K562 (cell line): ENCODE data around the gene PHLDA3. TPM values are rescaled to one million over a fixed set of nuclear protein-coding genes. Genes with fewer than 3 reads are reported as not detected.

Experiments
- ATAC-seq: fragments of 200-7000 bp; cut with Tn5 transposase; 3 replicates; pipeline ENCODE4 v1.9.1; 2020; ENCODE audit warnings: moderate library complexity
- BruUV-seq: library from RNA; stranded (reverse); fragments of 400-500 nt; replicated peaks from 2 replicates; lab custom pipeline; 2021; lab: Mats Ljungman, UMichigan
- CTCF ChIA-PET: fragments of 300-600 bp; formaldehyde crosslinking; extraction: SDS; loops from one replicate; lab custom pipeline; 2021; ENCODE audit warnings: low intra/inter-chr PET ratio; lab: Yijun Ruan, JAX
- POLR2A ChIA-PET: fragments of 300-600, 350-650 bp; sonication (Branson Sonifier 250); formaldehyde crosslinking; extraction: SDS; loops from one replicate; lab custom pipeline; 2021; ENCODE audit warnings: antibody characterized with exemption, inconsistent platforms; lab: Yijun Ruan, JAX
- DNase-seq, 4 experiments: peaks; one replicate each; pipeline versions ENCODE4 v3.0.0 to v3.0.0-alpha.2; 2011 to 2018; ENCODE audit warnings: low spot score in 3 of 4, mixed read lengths in 3 of 4; ENCODE audit errors: extremely low read depth in 1 of 4
- FAIRE-seq: peaks from 2 replicates; lab custom pipeline; 2011; peaks lifted over from hg19 to GRCh38; lab: Jason Lieb, UNC
- H2AFZ ChIP-seq: 2 replicates; pipeline ENCODE4 v1.6.0; 2011; ENCODE audit warnings: low read depth, low read length, control low read depth, inconsistent platforms
- H3K27ac ChIP-seq: fragments of 200-600 bp; 3 replicates; pipeline ENCODE4 v1.8.0; 2011; ENCODE audit warnings: low read depth, mild to moderate bottlenecking, control low read depth, inconsistent platforms, low read length, moderate library complexity, mixed read lengths; ENCODE audit errors: extremely low read depth
- H3K27me3 ChIP-seq, 2 experiments: fragments of 300-600 bp in 1 of 2; 2 replicates in 1 of 2; 3 replicates in 1 of 2; pipeline versions ENCODE4 v1.6.0 to v1.8.0; 2011; ENCODE audit warnings: inconsistent platforms in 2 of 2, low read length in 2 of 2, mild to moderate bottlenecking in 1 of 2, mixed read lengths in 1 of 2, moderate library complexity in 1 of 2; ENCODE audit not compliant: control insufficient read depth in 2 of 2, insufficient read depth in 2 of 2
- H3K36me3 ChIP-seq: fragments of 300-600 bp; 3 replicates; pipeline ENCODE4 v1.8.0; 2011; ENCODE audit warnings: mild to moderate bottlenecking, low read length, inconsistent platforms; ENCODE audit not compliant: control insufficient read depth, insufficient read depth
- H3K4me1 ChIP-seq, 2 experiments: fragments of 200-600 bp in 1 of 2; replicated peaks in 1 of 2; 2 replicates in 1 of 2; 3 replicates in 1 of 2; pipeline versions ENCODE4 v1.5.1 to v1.8.0; 2011; ENCODE audit warnings: inconsistent platforms in 2 of 2, low read length in 2 of 2, mild to moderate bottlenecking in 1 of 2, mixed read lengths in 1 of 2, moderate library complexity in 1 of 2; ENCODE audit not compliant: control insufficient read depth in 2 of 2, insufficient read depth in 2 of 2
- H3K4me2 ChIP-seq: 2 replicates; pipeline ENCODE4 v1.6.1; 2011; ENCODE audit warnings: low read length, control low read depth, inconsistent platforms, mixed read lengths; ENCODE audit not compliant: insufficient read depth
- H3K4me3 ChIP-seq: fragments of 200-600 bp; sonication (generic), shearing (Covaris generic); 2 replicates; pipeline ENCODE4 v1.5.1; 2016; ENCODE audit warnings: control low read depth, inconsistent platforms
- H3K79me2 ChIP-seq: fragments of 200-600 bp; 3 replicates; pipeline ENCODE4 v1.8.0; 2011; ENCODE audit warnings: low read length, inconsistent platforms; ENCODE audit not compliant: control insufficient read depth, insufficient read depth
- H3K9ac ChIP-seq, 2 experiments: 2 replicates each; pipeline versions ENCODE4 v1.6.0 to v1.6.1; 2011; ENCODE audit warnings: low read depth in 2 of 2, low read length in 2 of 2, control low read depth in 1 of 2, inconsistent platforms in 1 of 2, mild to moderate bottlenecking in 1 of 2, mixed read lengths in 1 of 2; ENCODE audit not compliant: insufficient read depth in 1 of 2
- H3K9me1 ChIP-seq: one replicate; pipeline ENCODE4 v1.6.0; 2011; ENCODE audit warnings: inconsistent platforms, mild to moderate bottlenecking, low read length, moderate library complexity; ENCODE audit not compliant: control insufficient read depth, insufficient read depth
- H3K9me3 ChIP-seq: replicated peaks from 2 replicates; pipeline ENCODE4 v1.5.1; 2011; ENCODE audit warnings: low read depth, low read length, inconsistent platforms; ENCODE audit not compliant: control insufficient read depth, insufficient read depth
- H4K20me1 ChIP-seq: replicated peaks from 2 replicates; pipeline ENCODE4 v1.6.1; 2011; ENCODE audit warnings: low read length, inconsistent platforms, mixed read lengths; ENCODE audit not compliant: control insufficient read depth, insufficient read depth
- E2F3 ChIP-seq: fragments of 250-450 bp; sonication (Bioruptor Pico); IDR thresholded peaks from 2 replicates; pipeline ENCODE4 v1.4.0; 2020; ENCODE audit warnings: mild to moderate bottlenecking
- HMGXB4 ChIP-seq: sonication (generic); formaldehyde crosslinking; IDR thresholded peaks from 2 replicates; pipeline ENCODE4 v1.8.1; 2023; ENCODE audit warnings: mild to moderate bottlenecking, missing genetic modification reagents
- SAFB ChIP-seq: fragments of 200-400 bp; formaldehyde crosslinking; IDR thresholded peaks from 2 replicates; pipeline ENCODE4 v1.6.1; 2017; ENCODE audit warnings: low read depth, low read length, borderline replicate concordance
- SREBF1 ChIP-seq: fragments of 150-350 bp; IDR thresholded peaks from 2 replicates; pipeline ENCODE4 v1.6.1; 2014; ENCODE audit warnings: antibody characterized with exemption, low read depth, low read length, borderline replicate concordance
- TEAD1 ChIP-seq, 2 experiments: fragments of 450-650 bp in 1 of 2; sonication (generic) in 1 of 2; formaldehyde crosslinking; IDR thresholded peaks; 2 replicates each; pipeline versions ENCODE4 v1.4.0 to v1.8.0; 2020 to 2022; ENCODE audit warnings: mild to moderate bottlenecking in 2 of 2, missing genetic modification reagents in 1 of 2
- YY1 ChIP-seq, 3 experiments: IDR thresholded peaks; 2 replicates each; pipeline ENCODE4 v1.6.1; 2011; ENCODE audit warnings: low read length in 2 of 3, mild to moderate bottlenecking in 2 of 3, moderate library complexity in 2 of 3, borderline replicate concordance in 1 of 3, control low read depth in 1 of 3, low read depth in 1 of 3; ENCODE audit not compliant: insufficient read depth in 3 of 3, insufficient replicate concordance in 2 of 3, control insufficient read depth in 1 of 3, insufficient read length in 1 of 3; ENCODE audit errors: extremely low read depth in 1 of 3
- WGBS: fragments of 100-300 bp; shearing (Covaris generic); methylation state at CpG from one replicate; pipeline ENCODE4 v1.1.6; 2016; ENCODE audit warnings: low coverage, mixed read lengths; ENCODE audit not compliant: insufficient coverage; ENCODE audit errors: missing lambda C conversion rate; 5-methylcytosine and 5-hydroxymethylcytosine counted together
- in situ Hi-C: fragments of 300-500 bp; cut with MboI; formaldehyde crosslinking; loops from 4 replicates; pipeline ENCODE4 v1.15.0; 2018; ENCODE audit warnings: inconsistent platforms, mixed read lengths
- intact Hi-C: fragments of 100-400 bp; cut with micrococcal nuclease; formaldehyde crosslinking; loops from 2 replicates; pipeline ENCODE4 v1.14.2; 2022
- polyA plus RNA-seq, 8 experiments: library from polyadenylated mRNA; depleted of rRNA in 4 of 8; stranded (reverse) in 5 of 8; unstranded in 3 of 8; fragments of >200 nt; fragmentation: Nextera tagmentation in 2 of 8; fragmentation: Illumina TruSeq in 1 of 8; extraction: Ambion mirVana in 2 of 8; extraction: Trizol in 1 of 8; gene quantifications; 2 replicates each; pipeline versions ENCODE4 v1.2.1 to v1.2.3, GENCODE V29; 2011 to 2014; ENCODE audit warnings: inconsistent platforms in 1 of 8, missing spikeins in 1 of 8
- total RNA-seq, 7 experiments: library from RNA; depleted of rRNA in 6 of 7; stranded (reverse); fragments of >200 nt in 6 of 7; fragmentation: Illumina TruSeq in 2 of 7; extraction: Trizol in 2 of 7; gene quantifications; 2 replicates each; pipeline versions ENCODE4 v1.2.1 to v1.2.3, GENCODE V29; 2011 to 2021; ENCODE audit warnings: low replicate concordance in 1 of 7
- TF ChIP-seq, protein P1 (sequence below): sonication (generic); formaldehyde crosslinking; IDR thresholded peaks from 2 replicates; pipeline ENCODE4 v1.8.0; 2023; ENCODE audit warnings: missing genetic modification reagents, mild to moderate bottlenecking, borderline replicate concordance

Gene PHLDA3
- total and polyA plus RNA-seq, 9 of the 15 experiments (the other 6 are each of a cell fraction or from before 2014, with no cell fraction given): 0.11 to 0.27 TPM; not detected in 7

DNA sequence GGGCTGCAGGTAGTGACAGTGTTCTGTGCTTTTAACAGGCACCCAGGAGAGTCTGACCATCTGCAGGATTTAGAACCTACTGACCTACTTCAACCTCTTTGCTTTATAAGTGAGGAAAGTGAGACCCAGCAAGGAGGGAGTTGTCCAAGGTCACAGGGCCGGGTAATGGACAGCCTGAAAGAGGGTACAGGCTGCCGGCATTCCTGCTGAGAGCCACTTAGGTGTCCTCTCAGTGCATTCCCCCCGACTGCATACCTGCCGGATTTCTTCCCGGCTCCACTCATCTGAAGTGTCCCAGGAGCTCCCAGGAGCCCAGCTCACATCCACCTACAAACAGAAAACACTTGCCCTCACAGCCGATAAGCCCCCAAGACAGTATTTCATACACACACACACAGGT, 13.9 kb downstream of the PHLDA3 start (continued):
- TF ChIP-seq, protein P1, sequence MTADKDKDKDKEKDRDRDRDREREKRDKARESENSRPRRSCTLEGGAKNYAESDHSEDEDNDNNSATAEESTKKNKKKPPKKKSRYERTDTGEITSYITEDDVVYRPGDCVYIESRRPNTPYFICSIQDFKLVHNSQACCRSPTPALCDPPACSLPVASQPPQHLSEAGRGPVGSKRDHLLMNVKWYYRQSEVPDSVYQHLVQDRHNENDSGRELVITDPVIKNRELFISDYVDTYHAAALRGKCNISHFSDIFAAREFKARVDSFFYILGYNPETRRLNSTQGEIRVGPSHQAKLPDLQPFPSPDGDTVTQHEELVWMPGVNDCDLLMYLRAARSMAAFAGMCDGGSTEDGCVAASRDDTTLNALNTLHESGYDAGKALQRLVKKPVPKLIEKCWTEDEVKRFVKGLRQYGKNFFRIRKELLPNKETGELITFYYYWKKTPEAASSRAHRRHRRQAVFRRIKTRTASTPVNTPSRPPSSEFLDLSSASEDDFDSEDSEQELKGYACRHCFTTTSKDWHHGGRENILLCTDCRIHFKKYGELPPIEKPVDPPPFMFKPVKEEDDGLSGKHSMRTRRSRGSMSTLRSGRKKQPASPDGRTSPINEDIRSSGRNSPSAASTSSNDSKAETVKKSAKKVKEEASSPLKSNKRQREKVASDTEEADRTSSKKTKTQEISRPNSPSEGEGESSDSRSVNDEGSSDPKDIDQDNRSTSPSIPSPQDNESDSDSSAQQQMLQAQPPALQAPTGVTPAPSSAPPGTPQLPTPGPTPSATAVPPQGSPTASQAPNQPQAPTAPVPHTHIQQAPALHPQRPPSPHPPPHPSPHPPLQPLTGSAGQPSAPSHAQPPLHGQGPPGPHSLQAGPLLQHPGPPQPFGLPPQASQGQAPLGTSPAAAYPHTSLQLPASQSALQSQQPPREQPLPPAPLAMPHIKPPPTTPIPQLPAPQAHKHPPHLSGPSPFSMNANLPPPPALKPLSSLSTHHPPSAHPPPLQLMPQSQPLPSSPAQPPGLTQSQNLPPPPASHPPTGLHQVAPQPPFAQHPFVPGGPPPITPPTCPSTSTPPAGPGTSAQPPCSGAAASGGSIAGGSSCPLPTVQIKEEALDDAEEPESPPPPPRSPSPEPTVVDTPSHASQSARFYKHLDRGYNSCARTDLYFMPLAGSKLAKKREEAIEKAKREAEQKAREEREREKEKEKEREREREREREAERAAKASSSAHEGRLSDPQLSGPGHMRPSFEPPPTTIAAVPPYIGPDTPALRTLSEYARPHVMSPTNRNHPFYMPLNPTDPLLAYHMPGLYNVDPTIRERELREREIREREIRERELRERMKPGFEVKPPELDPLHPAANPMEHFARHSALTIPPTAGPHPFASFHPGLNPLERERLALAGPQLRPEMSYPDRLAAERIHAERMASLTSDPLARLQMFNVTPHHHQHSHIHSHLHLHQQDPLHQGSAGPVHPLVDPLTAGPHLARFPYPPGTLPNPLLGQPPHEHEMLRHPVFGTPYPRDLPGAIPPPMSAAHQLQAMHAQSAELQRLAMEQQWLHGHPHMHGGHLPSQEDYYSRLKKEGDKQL (CRISPR knock-in tag): no peak
- no peak for TF ChIP-seq SREBF1

GRCh38 chr1:201454608-201455007, 14.4 kb downstream of the PHLDA3 start:
- no peak for ATAC-seq
- POLR2A ChIA-PET: interaction anchor here (0.9 kb wide), 1 partner anchor 9 kb away, joined by 3 read pairs; no protein-coding TSS in a partner anchor
- BruUV-seq: no TSS peak

More at GRCh38 chr1:201454608-201455007, 14.4 kb downstream of the PHLDA3 start:
- H3K27me3 ChIP-seq: peaks cover 0 to 5% of the 10 kb centered on the region in 2 experiments; a peak in 4 of 5 replicates
- TF ChIP-seq HMGXB4 (CRISPR knock-in tag) (no peak), SAFB (no peak), YY1 (IDR thresholded peaks at IDR 0.05; ENCODE audit: borderline replicate concordance in 1 of 3, control insufficient read depth in 1 of 3, extremely low read depth in 1 of 3, insufficient read depth in 3 of 3, insufficient read length in 1 of 3, insufficient replicate concordance in 2 of 3, low read depth in 1 of 3, low read length in 2 of 3) (no peak), TEAD1 (CRISPR knock-in tag; IDR thresholded peaks at IDR 0.05) (no peak), E2F3 (no peak)
- H2AFZ ChIP-seq: no peak overlapping the region
- no peaks in the 10 kb centered on the region for H3K79me2 ChIP-seq
- no peak overlapping the region for H3K27ac ChIP-seq
- H3K4me2 ChIP-seq: no peak overlapping the region
- peaks cover 3 to 16% of the 10 kb centered on the region in 2 experiments; a peak in 4 of 5 replicates for H3K4me1 ChIP-seq
- WGBS: 13% methylated on average over 4 of the region's 4 CpGs
- no peak overlapping the region for H3K9ac ChIP-seq
- in situ Hi-C loops: no loop called here
- intact Hi-C loops: no loop called here
- CTCF ChIA-PET: no interaction called here
- FAIRE-seq (no peak), DNase-seq (no peak)
- H4K20me1 ChIP-seq: no peaks in the 10 kb centered on the region
- no peak overlapping the region for H3K4me3 ChIP-seq
- H3K9me3 ChIP-seq: no peaks in the 10 kb centered on the region
- no peaks in the 10 kb centered on the region for H3K36me3 ChIP-seq
- H3K9me1 ChIP-seq: no peaks in the 10 kb centered on the region
